Fibroblast of mammary gland (primary cell): Measurements from ENCODE around the gene CCS.

Experiments used
- DNase-seq: peaks from one replicate; pipeline ENCODE4 v3.0.0-alpha.2; 2010; ENCODE audit warnings: low read depth
- H3K4me3 ChIP-seq: 2 replicates; pipeline ENCODE4 v1.5.1; 2011; ENCODE audit warnings: low read depth, mild to moderate bottlenecking, low read length, moderate library complexity; ENCODE audit not compliant: control insufficient read depth
- CTCF ChIP-seq: conservative IDR thresholded peaks from 2 replicates; pipeline ENCODE4 v1.5.1; 2011; ENCODE audit warnings: low read depth, low read length, inconsistent platforms; ENCODE audit not compliant: control insufficient read depth, insufficient read depth

CCS gene

GRCh38 chr11:66593650-66594049, 665 bp downstream of the CCS start:
- TF ChIP-seq CTCF, result no peak
- DNase-seq, result no peak
- H3K4me3 ChIP-seq, result peak overlapping the region; percentile 72

GRCh38 chr11:66595245-66595904, 2.4 kb downstream of the CCS start:
- no peak for TF ChIP-seq CTCF
- no peak overlapping the region for H3K4me3 ChIP-seq
- no peak for DNase-seq

GRCh38 chr11:66598993-66599392, 6.0 kb downstream of the CCS start:
- no peak for TF ChIP-seq CTCF
- H3K4me3 ChIP-seq, result no peak overlapping the region
- no peak for DNase-seq

- H3K4me3 ChIP-seq, result no peak overlapping the region
- TF ChIP-seq CTCF, result no peak
- no peak for DNase-seq
Measured at GRCh38 chr11:66600219-66600618, 7.2 kb downstream of the CCS start.

- H3K4me3 ChIP-seq, result no peak overlapping the region
- peak; percentile 45 for DNase-seq
- no peak for TF ChIP-seq CTCF
Measured at GRCh38 chr11:66600631-66601233, 7.7 kb downstream of the CCS start.

- no peak for TF ChIP-seq CTCF
- no peak for DNase-seq
- H3K4me3 ChIP-seq, result no peak overlapping the region
Measured at GRCh38 chr11:66603072-66603471, 10.1 kb downstream of the CCS start.
